Neural progenitor cell (in vitro differentiated cells): ENCODE results near the gene TRIM32. TPM values are rescaled to one million over a fixed set of nuclear protein-coding genes. Genes with fewer than 3 reads are reported as not detected.

Experiments
- DNase-seq: peaks from one replicate; pipeline ENCODE4 v3.0.0-alpha.2; 2016; ENCODE audit warnings: low spot score
- H2AFZ ChIP-seq: fragments of 200-600 bp; sonication (generic); replicated peaks from 2 replicates; pipeline ENCODE4 v1.6.1; 2016; ENCODE audit warnings: antibody characterized with exemption
- H3F3A ChIP-seq: fragments of 200-600 bp; sonication (generic); 2 replicates; pipeline ENCODE4 v1.6.1; 2016; ENCODE audit warnings: antibody characterized with exemption, low read depth
- H3K27ac ChIP-seq: fragments of 200-600 bp; sonication (generic); 2 replicates; pipeline ENCODE4 v1.5.1; 2016; ENCODE audit warnings: mild to moderate bottlenecking
- H3K27me3 ChIP-seq: fragments of 200-600 bp; sonication (generic); 2 replicates; pipeline ENCODE4 v1.6.1; 2016; ENCODE audit warnings: mild to moderate bottlenecking, moderate library complexity
- H3K36me3 ChIP-seq: fragments of 200-600 bp; sonication (generic); 2 replicates; pipeline ENCODE4 v1.5.1; 2016
- H3K4me1 ChIP-seq: fragments of 200-600 bp; sonication (generic); 2 replicates; pipeline ENCODE4 v1.6.1; 2016; ENCODE audit warnings: mixed run types
- H3K4me2 ChIP-seq: fragments of 200-600 bp; sonication (generic); 2 replicates; pipeline ENCODE4 v1.6.1; 2016
- H3K4me3 ChIP-seq: fragments of 200-600 bp; sonication (generic); 2 replicates; pipeline ENCODE4 v1.5.1; 2016
- H3K79me2 ChIP-seq: fragments of 200-600 bp; sonication (generic); 2 replicates; pipeline ENCODE4 v1.6.1; 2016; ENCODE audit warnings: low read depth
- H3K9ac ChIP-seq: fragments of 200-600 bp; sonication (generic); 2 replicates; pipeline ENCODE4 v1.6.1; 2016
- H3K9me3 ChIP-seq: fragments of 200-600 bp; sonication (generic); 2 replicates; pipeline ENCODE4 v1.5.1; 2016; ENCODE audit warnings: low read depth
- H4K20me1 ChIP-seq: fragments of 200-600 bp; sonication (generic); 2 replicates; pipeline ENCODE4 v1.6.1; 2016; ENCODE audit warnings: low read depth
- H3K27ac Mint-ChIP-seq: 3 replicates; pipeline ENCODE4 v1.8.0; 2021; ENCODE audit warnings: mixed read lengths
- H3K27me3 Mint-ChIP-seq: 2 replicates; pipeline ENCODE4 v1.8.0; 2022; ENCODE audit warnings: low read depth, mild to moderate bottlenecking, inconsistent platforms, moderate library complexity, mixed read lengths; ENCODE audit not compliant: insufficient read depth
- H3K36me3 Mint-ChIP-seq: 3 replicates; pipeline ENCODE4 v1.8.0; 2021; ENCODE audit warnings: mixed read lengths
- H3K4me1 Mint-ChIP-seq: 3 replicates; pipeline ENCODE4 v1.8.0; 2021; ENCODE audit warnings: mixed read lengths
- H3K4me3 Mint-ChIP-seq: 3 replicates; pipeline ENCODE4 v1.8.0; 2021; ENCODE audit warnings: mild to moderate bottlenecking, moderate library complexity, mixed read lengths
- H3K9me3 Mint-ChIP-seq: 3 replicates; pipeline ENCODE4 v1.8.0; 2020; ENCODE audit warnings: mixed read lengths
- EZH2 ChIP-seq: fragments of 200-600 bp; sonication (generic); IDR thresholded peaks from 2 replicates; pipeline ENCODE4 v1.6.1; 2017; ENCODE audit warnings: antibody characterized with exemption, mild to moderate bottlenecking, moderate library complexity
- EZH2phosphoT487 ChIP-seq: fragments of 200-600 bp; sonication (generic); IDR thresholded peaks from 2 replicates; pipeline ENCODE4 v1.6.1; 2017; ENCODE audit warnings: antibody characterized with exemption
- total RNA-seq: library from RNA; depleted of rRNA; stranded (reverse); fragments of >200 nt; gene quantifications from 2 replicates; pipeline ENCODE4 v1.2.3, GENCODE V29; 2015; ENCODE audit warnings: low replicate concordance
- TF ChIP-seq, protein P1 (sequence below): fragments of 200-600 bp; sonication (generic); IDR thresholded peaks from 2 replicates; pipeline ENCODE4 v1.5.1; 2017; ENCODE audit warnings: antibody characterized with exemption, mild to moderate bottlenecking

The TRIM32 gene
- total RNA-seq, 1 donor from 2014 or later = 16.3 TPM

DNA sequence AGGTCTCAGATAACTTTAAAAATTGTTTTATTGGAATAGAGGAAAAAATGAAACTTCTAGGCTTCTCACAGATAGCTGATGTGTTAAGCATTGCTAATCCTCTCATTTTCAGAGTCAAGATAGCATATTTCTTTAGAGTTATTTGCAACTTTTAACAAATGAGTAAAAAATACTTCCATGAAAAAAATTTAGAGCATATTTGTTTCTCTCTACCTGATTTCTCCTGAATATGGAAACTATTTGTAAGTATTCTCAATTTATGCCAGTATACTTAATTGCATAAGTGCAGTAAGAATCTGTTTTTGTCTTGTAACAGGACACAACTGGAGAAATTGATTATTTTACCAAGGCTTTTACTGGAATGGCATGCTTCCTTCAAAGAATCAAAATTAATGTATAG is 3.6 kb upstream of the TRIM32 start:
- no peak for TF ChIP-seq EZH2phosphoT487
- no peak for TF ChIP-seq EZH2
- TF ChIP-seq, protein P1, sequence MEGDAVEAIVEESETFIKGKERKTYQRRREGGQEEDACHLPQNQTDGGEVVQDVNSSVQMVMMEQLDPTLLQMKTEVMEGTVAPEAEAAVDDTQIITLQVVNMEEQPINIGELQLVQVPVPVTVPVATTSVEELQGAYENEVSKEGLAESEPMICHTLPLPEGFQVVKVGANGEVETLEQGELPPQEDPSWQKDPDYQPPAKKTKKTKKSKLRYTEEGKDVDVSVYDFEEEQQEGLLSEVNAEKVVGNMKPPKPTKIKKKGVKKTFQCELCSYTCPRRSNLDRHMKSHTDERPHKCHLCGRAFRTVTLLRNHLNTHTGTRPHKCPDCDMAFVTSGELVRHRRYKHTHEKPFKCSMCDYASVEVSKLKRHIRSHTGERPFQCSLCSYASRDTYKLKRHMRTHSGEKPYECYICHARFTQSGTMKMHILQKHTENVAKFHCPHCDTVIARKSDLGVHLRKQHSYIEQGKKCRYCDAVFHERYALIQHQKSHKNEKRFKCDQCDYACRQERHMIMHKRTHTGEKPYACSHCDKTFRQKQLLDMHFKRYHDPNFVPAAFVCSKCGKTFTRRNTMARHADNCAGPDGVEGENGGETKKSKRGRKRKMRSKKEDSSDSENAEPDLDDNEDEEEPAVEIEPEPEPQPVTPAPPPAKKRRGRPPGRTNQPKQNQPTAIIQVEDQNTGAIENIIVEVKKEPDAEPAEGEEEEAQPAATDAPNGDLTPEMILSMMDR = no peak
- Mint-ChIP-seq H3K4me3 (no peak overlapping the region), H3K36me3 (peaks cover 3% of the 10 kb centered on the region), H3K27ac (no peak overlapping the region), H3K9me3 (peaks cover 7% of the 10 kb centered on the region), H3K27me3 (peaks cover 4% of the 10 kb centered on the region), H3K4me1 (peaks cover 18% of the 10 kb centered on the region)
- Histone ChIP-seq H3K4me1 (no peaks in the 10 kb centered on the region), H3F3A (no peaks in the 10 kb centered on the region), H3K4me3 (no peak overlapping the region), H3K9ac (no peak overlapping the region), H3K4me2 (no peak overlapping the region), H3K27ac (no peak overlapping the region), H2AFZ (no peak overlapping the region), H3K27me3 (no peaks in the 10 kb centered on the region), H3K36me3 (no peaks in the 10 kb centered on the region), H4K20me1 (no peaks in the 10 kb centered on the region), H3K79me2 (peaks cover 11% of the 10 kb centered on the region), H3K9me3 (no peaks in the 10 kb centered on the region)
- no peak for DNase-seq

DNA sequence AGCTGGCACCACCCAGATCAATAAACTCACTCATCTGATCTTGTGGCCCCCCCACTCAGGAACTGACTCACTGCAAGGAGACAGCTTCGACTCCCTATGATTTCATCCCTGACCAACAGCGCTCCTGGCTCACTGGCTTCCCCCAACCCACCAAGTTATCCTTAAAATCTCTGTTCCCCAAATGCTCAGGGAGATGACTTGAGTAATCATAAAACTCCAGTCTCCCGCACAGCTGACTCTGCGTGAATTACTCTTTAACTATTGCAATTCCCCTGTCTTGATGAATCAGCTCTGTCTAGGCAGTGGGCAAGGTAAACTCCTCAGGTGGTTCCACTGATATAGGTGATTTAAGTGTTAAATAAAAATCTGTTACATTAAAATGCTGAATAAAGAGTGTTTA is 1.9 kb upstream of the TRIM32 start:
- H3K9ac ChIP-seq = no peak overlapping the region
- no peaks in the 10 kb centered on the region for H3K36me3 ChIP-seq
- DNase-seq = no peak
- H3K27me3 Mint-ChIP-seq = peaks cover 4% of the 10 kb centered on the region
- TF ChIP-seq EZH2phosphoT487 = no peak
- no peak for TF ChIP-seq EZH2
- TF ChIP-seq, protein P1 = no peak
- H3K27ac Mint-ChIP-seq = no peak overlapping the region
- H3K4me3 ChIP-seq = no peak overlapping the region
- no peak overlapping the region for H3K4me2 ChIP-seq
- H3K27ac ChIP-seq = no peak overlapping the region
- no peaks in the 10 kb centered on the region for H3K27me3 ChIP-seq
- no peak overlapping the region for H3K4me3 Mint-ChIP-seq
- H3K4me1 Mint-ChIP-seq = peaks cover 29% of the 10 kb centered on the region
- no peaks in the 10 kb centered on the region for H3F3A ChIP-seq
- H3K9me3 ChIP-seq = no peaks in the 10 kb centered on the region
- H3K36me3 Mint-ChIP-seq = peaks cover 3% of the 10 kb centered on the region
- H3K79me2 ChIP-seq = peaks cover 21% of the 10 kb centered on the region
- peaks cover 7% of the 10 kb centered on the region for H3K9me3 Mint-ChIP-seq
- no peaks in the 10 kb centered on the region for H4K20me1 ChIP-seq
- H3K4me1 ChIP-seq = no peaks in the 10 kb centered on the region
- H2AFZ ChIP-seq = no peak overlapping the region

DNA sequence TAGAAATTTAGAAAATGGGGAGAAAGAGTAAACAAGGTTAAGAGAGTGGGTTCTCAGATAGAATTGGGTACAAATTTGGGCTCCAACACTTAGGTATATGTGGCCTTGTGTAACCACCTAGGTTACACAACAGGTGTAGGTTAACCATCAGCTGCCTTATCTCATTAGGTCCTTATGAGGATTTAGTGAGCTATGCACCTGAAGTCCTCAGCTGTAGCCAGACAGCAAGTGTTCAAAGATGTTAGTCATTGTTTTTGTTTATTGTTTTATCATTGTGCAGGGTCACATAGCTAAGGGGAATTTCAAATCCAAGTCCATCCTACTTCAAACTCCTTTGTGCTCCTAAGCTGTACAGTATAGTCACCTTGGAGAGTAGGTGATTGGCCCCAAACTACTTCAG is 970 bp upstream of the TRIM32 start:
- H3K27ac Mint-ChIP-seq = no peak overlapping the region
- H3K27me3 Mint-ChIP-seq = peaks cover 4% of the 10 kb centered on the region
- Histone ChIP-seq H3K4me3 (no peak overlapping the region), H3K36me3 (no peaks in the 10 kb centered on the region), H3K4me1 (no peaks in the 10 kb centered on the region), H3K9me3 (no peaks in the 10 kb centered on the region), H3K79me2 (peaks cover 24% of the 10 kb centered on the region), H3K27me3 (no peaks in the 10 kb centered on the region), H3F3A (no peaks in the 10 kb centered on the region), H3K27ac (no peak overlapping the region), H3K9ac (no peak overlapping the region), H2AFZ (no peak overlapping the region), H4K20me1 (no peaks in the 10 kb centered on the region), H3K4me2 (peak overlapping the region; percentile 85)
- peaks cover 7% of the 10 kb centered on the region for H3K9me3 Mint-ChIP-seq
- peaks cover 29% of the 10 kb centered on the region for H3K4me1 Mint-ChIP-seq
- TF ChIP-seq, protein P1 = no peak
- no peak for TF ChIP-seq EZH2phosphoT487
- peaks cover 5% of the 10 kb centered on the region for H3K36me3 Mint-ChIP-seq
- peak overlapping the region; percentile 86 for H3K4me3 Mint-ChIP-seq
- no peak for DNase-seq
